GM12891 (cell line): Measurements from ENCODE around the gene CA4.

Source experiments
- POLR2A ChIP-seq: IDR thresholded peaks from 2 replicates; pipeline ENCODE4 v1.6.1; 2011; ENCODE audit warnings: low read depth, low read length, control low read depth
- POLR2AphosphoS5 ChIP-seq: IDR thresholded peaks from 2 replicates; pipeline ENCODE4 v1.6.1; 2011; ENCODE audit warnings: low read depth, low read length, control low read depth
- SPI1 ChIP-seq: IDR thresholded peaks from 2 replicates; pipeline ENCODE4 v1.6.1; 2011; ENCODE audit warnings: low read depth, low read length, control low read depth
- TAF1 ChIP-seq: IDR thresholded peaks from 2 replicates; pipeline ENCODE4 v1.6.1; 2011; ENCODE audit warnings: low read depth, low read length, control low read depth

GRCh38 chr17:60159479-60159866 is 9.7 kb downstream of the CA4 start:
- TF ChIP-seq TAF1 (no peak), SPI1 (no peak), POLR2AphosphoS5 (no peak), POLR2A (no peak)
